Mesothelial cell of epicardium (in vitro differentiated cells): ENCODE data around the gene YARS2. TPM values are rescaled to one million over a fixed set of nuclear protein-coding genes. Genes with fewer than 3 reads are reported as not detected.

ENCODE experiments used
- DNase-seq, 2 experiments: peaks; one replicate each; pipeline ENCODE4 v3.0.0; 2021; ENCODE audit warnings: low spot score in 2 of 2; ENCODE audit not compliant: unreplicated experiment in 2 of 2
- H3K27ac Mint-ChIP-seq: 2 replicates; pipeline ENCODE4 v1.8.0; 2021; ENCODE audit warnings: mixed read lengths
- H3K27me3 Mint-ChIP-seq: 2 replicates; pipeline ENCODE4 v1.8.0; 2021; ENCODE audit warnings: low read depth, mixed read lengths
- H3K36me3 Mint-ChIP-seq: 2 replicates; pipeline ENCODE4 v1.8.0; 2021; ENCODE audit warnings: mixed read lengths
- H3K4me1 Mint-ChIP-seq: 2 replicates; pipeline ENCODE4 v1.8.0; 2021; ENCODE audit warnings: mixed read lengths
- H3K4me3 Mint-ChIP-seq: 2 replicates; pipeline ENCODE4 v1.8.0; 2021; ENCODE audit warnings: mild to moderate bottlenecking, moderate library complexity, mixed read lengths
- H3K9me3 Mint-ChIP-seq: 2 replicates; pipeline ENCODE4 v1.8.0; 2021; ENCODE audit warnings: mixed read lengths
- CTCF ChIP-seq: fragments of 200-600 bp; sonication (generic); IDR thresholded peaks from one replicate; pipeline ENCODE4 v1.5.0; 2021; ENCODE audit warnings: antibody characterized with exemption; ENCODE audit not compliant: unreplicated experiment
- total RNA-seq: library from RNA; stranded (reverse); gene quantifications from 3 replicates; pipeline ENCODE4 v1.2.1, GENCODE V29; 2021

The YARS2 gene
- total RNA-seq, 1 donor from 2014 or later, result 21.7 TPM

DNA sequence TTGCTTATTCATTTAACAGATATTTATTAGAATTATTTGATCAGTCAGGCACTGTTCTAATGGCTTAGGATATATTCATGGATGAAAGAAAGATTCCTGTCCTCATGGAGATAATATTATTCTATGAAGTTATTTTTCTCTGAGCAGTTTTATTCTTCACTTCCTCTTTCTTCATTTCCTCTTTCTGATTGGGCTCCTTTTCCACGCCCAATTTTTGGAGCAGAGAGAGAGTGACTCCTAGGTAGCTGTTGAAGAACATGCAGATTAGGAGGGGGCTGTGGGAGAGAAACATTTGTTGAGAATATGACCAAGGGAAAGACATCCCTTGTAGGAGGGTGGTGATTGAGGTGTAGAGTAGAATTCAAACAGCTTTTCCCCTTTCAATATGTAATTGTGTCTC, 6.0 kb upstream of the YARS2 start:
- no peaks in the 10 kb centered on the region for H3K36me3 Mint-ChIP-seq
- no peak overlapping the region for H3K4me3 Mint-ChIP-seq
- H3K27me3 Mint-ChIP-seq, result no peaks in the 10 kb centered on the region
- peaks cover 4% of the 10 kb centered on the region for H3K4me1 Mint-ChIP-seq
- no peak for TF ChIP-seq CTCF
- H3K27ac Mint-ChIP-seq, result no peak overlapping the region
- H3K9me3 Mint-ChIP-seq, result no peaks in the 10 kb centered on the region
- DNase-seq, result no peak

DNA sequence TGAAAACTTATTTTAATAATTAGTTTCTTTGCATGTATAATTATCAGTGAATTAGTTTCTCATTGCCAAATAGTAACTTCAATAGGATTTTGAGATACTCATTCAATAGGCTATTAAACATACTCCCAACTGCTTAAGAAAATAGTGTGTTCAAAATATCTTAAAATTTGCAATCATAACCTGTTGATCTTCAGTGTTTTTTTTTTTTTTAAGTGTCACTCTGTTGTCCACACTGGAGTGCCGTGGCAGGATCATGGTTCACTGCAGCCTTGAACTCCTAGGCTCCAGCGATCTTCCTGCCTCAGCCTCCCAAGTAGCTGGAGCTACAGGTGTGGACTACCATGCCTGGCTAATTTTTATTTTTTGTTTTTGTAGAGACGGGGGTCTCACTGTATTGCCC, 1.5 kb upstream of the YARS2 start:
- Mint-ChIP-seq H3K27ac (no peak overlapping the region), H3K9me3 (no peaks in the 10 kb centered on the region), H3K27me3 (no peaks in the 10 kb centered on the region), H3K4me3 (no peak overlapping the region), H3K4me1 (peaks cover 28% of the 10 kb centered on the region), H3K36me3 (peaks cover 4% of the 10 kb centered on the region)
- TF ChIP-seq CTCF, result no peak
- no peak for DNase-seq

- peak overlapping the region; percentile 98 for H3K27ac Mint-ChIP-seq
- no peaks in the 10 kb centered on the region for H3K9me3 Mint-ChIP-seq
- H3K27me3 Mint-ChIP-seq, result no peaks in the 10 kb centered on the region
- H3K4me3 Mint-ChIP-seq, result peak overlapping the region; percentile 93
- TF ChIP-seq CTCF, result no peak
- no peak for DNase-seq
- peaks cover 28% of the 10 kb centered on the region for H3K4me1 Mint-ChIP-seq
- H3K36me3 Mint-ChIP-seq, result peaks cover 8% of the 10 kb centered on the region
Observed at GRCh38 chr12:32756476-32757066, 874 bp upstream of the YARS2 start.

GRCh38 chr12:32755051-32755653, 545 bp downstream of the YARS2 start:
- Mint-ChIP-seq H3K27me3 (no peaks in the 10 kb centered on the region), H3K27ac (peak overlapping the region; percentile 98), H3K36me3 (peaks cover 18% of the 10 kb centered on the region)

GRCh38 chr12:32754111-32754510, 1.6 kb downstream of the YARS2 start:
- no peak for DNase-seq
- TF ChIP-seq CTCF, result no peak
- Mint-ChIP-seq H3K9me3 (no peaks in the 10 kb centered on the region), H3K4me3 (peak overlapping the region; percentile 93), H3K27ac (peak overlapping the region; percentile 98), H3K27me3 (no peaks in the 10 kb centered on the region), H3K36me3 (peaks cover 21% of the 10 kb centered on the region), H3K4me1 (peaks cover 28% of the 10 kb centered on the region)

More at GRCh38 chr12:32755051-32755653, 545 bp downstream of the YARS2 start:
- peaks cover 28% of the 10 kb centered on the region for H3K4me1 Mint-ChIP-seq
- TF ChIP-seq CTCF, result peak; percentile 64
- peak overlapping the region; percentile 93 for H3K4me3 Mint-ChIP-seq
- peak; percentile 37 to 77 for DNase-seq
- H3K9me3 Mint-ChIP-seq, result no peaks in the 10 kb centered on the region
